Activated T-cell treated with anti-CD3 and anti-CD28 coated beads, Interleukin-2, amount 50 U/mL, for 4 hours (primary cell): ENCODE results near the gene FBXL17. TPM values are rescaled to one million over a fixed set of nuclear protein-coding genes. Genes with fewer than 3 reads are reported as not detected.

Source experiments
- ATAC-seq, 2 donors: fragments of 200-7000 bp; cut with Tn5 transposase; one replicate each; pipeline ENCODE4 v1.10.0; 2021
- DNase-seq: peaks from one replicate; pipeline ENCODE4 v3.0.0-alpha.2; 2020
- H3K27me3 Mint-ChIP-seq: one replicate; pipeline ENCODE4 v1.8.0; 2021; ENCODE audit warnings: low read depth, mixed read lengths
- H3K36me3 Mint-ChIP-seq: one replicate; pipeline ENCODE4 v1.8.0; 2022; ENCODE audit warnings: mixed read lengths; ENCODE audit not compliant: insufficient read depth
- H3K4me1 Mint-ChIP-seq: one replicate; pipeline ENCODE4 v1.8.0; 2021; ENCODE audit warnings: low read depth, mixed read lengths
- H3K4me3 Mint-ChIP-seq: one replicate; pipeline ENCODE4 v1.8.0; 2021; ENCODE audit warnings: mild to moderate bottlenecking, moderate library complexity, mixed read lengths
- H3K9me3 Mint-ChIP-seq: one replicate; pipeline ENCODE4 v1.8.0; 2021; ENCODE audit warnings: mixed read lengths
- total RNA-seq, 3 donors: library from RNA; stranded (reverse); gene quantifications; one replicate each; pipeline ENCODE4 v1.2.1, GENCODE V29; 2021

FBXL17 gene
- total RNA-seq, 3 donors from 2014 or later: 5.9 to 6.6 (median 6.5) TPM

DNA sequence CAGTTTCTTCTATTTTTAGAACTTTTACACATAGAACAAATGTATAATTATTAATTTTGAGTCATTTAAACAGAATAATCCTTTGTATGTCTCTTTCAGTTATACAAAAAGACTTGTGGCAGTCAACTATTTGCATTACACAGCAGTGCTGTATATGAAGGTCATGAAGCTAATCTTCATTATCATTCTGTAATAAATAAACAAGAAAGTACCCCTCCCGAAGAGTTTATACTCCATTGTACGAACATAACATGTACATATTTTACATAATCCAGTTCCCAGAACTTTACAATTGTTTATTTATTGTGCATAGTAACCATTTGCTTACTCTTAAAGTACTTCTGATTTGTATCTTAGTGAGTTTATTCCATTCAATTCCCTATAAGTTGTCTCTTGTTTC, 267.9 kb downstream of the FBXL17 start:
- Mint-ChIP-seq H3K36me3 (peaks cover 7% of the 10 kb centered on the region), H3K4me1 (no peaks in the 10 kb centered on the region), H3K4me3 (no peak overlapping the region), H3K9me3 (peaks cover 5% of the 10 kb centered on the region), H3K27me3 (no peaks in the 10 kb centered on the region)
- ATAC-seq (no peak), DNase-seq (no peak)

DNA sequence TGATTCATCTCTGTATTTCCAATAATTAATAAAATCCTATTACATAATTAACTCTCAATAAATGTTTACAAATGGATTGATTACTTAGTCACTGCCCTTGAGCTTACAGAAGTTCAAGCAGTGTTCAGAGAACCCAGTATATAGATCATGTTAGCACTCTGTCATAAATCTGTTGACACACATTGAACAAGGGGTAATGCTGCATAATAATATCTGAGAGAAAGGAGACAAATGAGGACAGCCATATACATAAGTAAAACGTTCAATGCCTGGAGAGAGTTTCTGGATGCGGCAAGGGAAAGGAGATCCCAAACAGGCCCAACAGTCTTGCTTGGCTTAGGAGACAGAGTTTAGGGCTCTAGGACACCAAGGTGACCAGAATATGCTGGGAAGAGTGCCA, 270.2 kb downstream of the FBXL17 start:
- ATAC-seq (no peak), DNase-seq (no peak)
- Mint-ChIP-seq H3K36me3 (peaks cover 6% of the 10 kb centered on the region), H3K4me3 (no peak overlapping the region), H3K9me3 (peaks cover 5% of the 10 kb centered on the region), H3K27me3 (no peaks in the 10 kb centered on the region), H3K4me1 (no peaks in the 10 kb centered on the region)

GRCh38 chr5:108109059-108109458, 272.8 kb downstream of the FBXL17 start:
- ATAC-seq: no peak

GRCh38 chr5:108104448-108104847, 277.4 kb downstream of the FBXL17 start:
- H3K4me3 Mint-ChIP-seq: no peak overlapping the region

More at GRCh38 chr5:108109059-108109458, 272.8 kb downstream of the FBXL17 start:
- peaks cover 5% of the 10 kb centered on the region for H3K9me3 Mint-ChIP-seq
- peaks cover 10% of the 10 kb centered on the region for H3K36me3 Mint-ChIP-seq
- no peaks in the 10 kb centered on the region for H3K27me3 Mint-ChIP-seq
- DNase-seq: no peak
- H3K4me1 Mint-ChIP-seq: no peaks in the 10 kb centered on the region
- H3K4me3 Mint-ChIP-seq: no peak overlapping the region

GRCh38 chr5:108102463-108102862, 279.4 kb downstream of the FBXL17 start:
- no peaks in the 10 kb centered on the region for H3K27me3 Mint-ChIP-seq
- H3K36me3 Mint-ChIP-seq: peaks cover 5% of the 10 kb centered on the region
- DNase-seq (no peak), ATAC-seq (no peak)
- H3K4me3 Mint-ChIP-seq: no peak overlapping the region
- no peaks in the 10 kb centered on the region for H3K9me3 Mint-ChIP-seq
- H3K4me1 Mint-ChIP-seq: no peaks in the 10 kb centered on the region

More at GRCh38 chr5:108104448-108104847, 277.4 kb downstream of the FBXL17 start:
- H3K9me3 Mint-ChIP-seq: no peaks in the 10 kb centered on the region
- DNase-seq (no peak), ATAC-seq (no peak)
- H3K27me3 Mint-ChIP-seq: no peaks in the 10 kb centered on the region
- H3K4me1 Mint-ChIP-seq: no peaks in the 10 kb centered on the region
- peaks cover 10% of the 10 kb centered on the region for H3K36me3 Mint-ChIP-seq

DNA sequence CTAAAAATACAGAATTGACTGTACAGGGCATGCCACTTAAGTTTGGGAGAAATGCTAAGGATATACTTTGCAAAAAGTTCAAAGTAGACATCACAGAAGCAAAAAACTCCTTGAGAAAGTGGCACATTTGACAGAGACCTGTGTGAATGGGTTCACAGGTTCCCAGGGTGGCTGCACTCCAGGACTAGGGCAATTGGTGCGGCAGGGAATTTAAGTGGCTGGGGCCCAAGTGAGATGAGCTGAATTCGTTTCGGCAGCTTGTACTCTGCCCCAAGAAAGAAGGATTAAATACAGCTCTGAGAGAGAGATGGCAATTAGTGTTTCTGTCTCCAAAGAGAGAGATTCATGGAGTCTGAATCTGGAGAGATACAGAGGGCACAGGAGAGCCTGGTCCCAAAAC, 280.1 kb downstream of the FBXL17 start:
- H3K27me3 Mint-ChIP-seq: no peaks in the 10 kb centered on the region
- no peaks in the 10 kb centered on the region for H3K4me1 Mint-ChIP-seq
- DNase-seq (no peak), ATAC-seq (no peak)
- no peak overlapping the region for H3K4me3 Mint-ChIP-seq
- no peaks in the 10 kb centered on the region for H3K9me3 Mint-ChIP-seq
- peaks cover 5% of the 10 kb centered on the region for H3K36me3 Mint-ChIP-seq

- Mint-ChIP-seq H3K4me3 (no peak overlapping the region), H3K4me1 (no peaks in the 10 kb centered on the region), H3K27me3 (no peaks in the 10 kb centered on the region), H3K36me3 (peaks cover 5% of the 10 kb centered on the region), H3K9me3 (no peaks in the 10 kb centered on the region)
- DNase-seq (no peak), ATAC-seq (no peak)
These were observed 280.8 kb downstream of the FBXL17 start for GRCh38 chr5:108101130-108101529.

GRCh38 chr5:108094800-108095199, 287.1 kb downstream of the FBXL17 start:
- no peaks in the 10 kb centered on the region for H3K36me3 Mint-ChIP-seq
- no peak overlapping the region for H3K4me3 Mint-ChIP-seq
- DNase-seq (no peak), ATAC-seq (no peak)
- no peaks in the 10 kb centered on the region for H3K27me3 Mint-ChIP-seq
- H3K9me3 Mint-ChIP-seq: no peaks in the 10 kb centered on the region
- H3K4me1 Mint-ChIP-seq: no peaks in the 10 kb centered on the region

DNA sequence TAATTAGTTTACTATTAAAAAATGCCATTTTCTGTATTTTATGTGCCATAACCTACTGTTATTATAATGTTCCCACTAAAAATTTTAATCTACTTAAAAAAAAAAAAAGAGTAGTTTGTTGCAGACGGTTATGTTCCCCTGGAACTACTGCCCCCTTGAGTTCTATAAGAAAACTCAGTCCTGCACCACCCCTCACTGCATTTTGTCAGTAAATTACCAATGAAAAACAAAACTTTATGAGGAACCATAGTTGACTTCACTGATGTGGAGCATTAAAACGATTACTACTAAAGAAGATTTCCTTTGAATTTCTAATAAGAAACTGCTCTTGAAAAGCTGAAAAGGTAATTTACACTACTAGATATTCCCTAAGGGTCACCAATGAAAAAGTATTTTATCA, 288.7 kb downstream of the FBXL17 start:
- no peak for DNase-seq
- Mint-ChIP-seq H3K27me3 (no peaks in the 10 kb centered on the region), H3K4me3 (no peak overlapping the region), H3K4me1 (no peaks in the 10 kb centered on the region), H3K9me3 (no peaks in the 10 kb centered on the region), H3K36me3 (peaks cover 9% of the 10 kb centered on the region)
- no peak for ATAC-seq

GRCh38 chr5:108090946-108091345, 291.0 kb downstream of the FBXL17 start:
- no peak overlapping the region for H3K4me3 Mint-ChIP-seq
- DNase-seq: no peak
- H3K27me3 Mint-ChIP-seq: no peaks in the 10 kb centered on the region
- peaks cover 17% of the 10 kb centered on the region for H3K36me3 Mint-ChIP-seq
- ATAC-seq: no peak
- H3K9me3 Mint-ChIP-seq: no peaks in the 10 kb centered on the region
- H3K4me1 Mint-ChIP-seq: no peaks in the 10 kb centered on the region

DNA sequence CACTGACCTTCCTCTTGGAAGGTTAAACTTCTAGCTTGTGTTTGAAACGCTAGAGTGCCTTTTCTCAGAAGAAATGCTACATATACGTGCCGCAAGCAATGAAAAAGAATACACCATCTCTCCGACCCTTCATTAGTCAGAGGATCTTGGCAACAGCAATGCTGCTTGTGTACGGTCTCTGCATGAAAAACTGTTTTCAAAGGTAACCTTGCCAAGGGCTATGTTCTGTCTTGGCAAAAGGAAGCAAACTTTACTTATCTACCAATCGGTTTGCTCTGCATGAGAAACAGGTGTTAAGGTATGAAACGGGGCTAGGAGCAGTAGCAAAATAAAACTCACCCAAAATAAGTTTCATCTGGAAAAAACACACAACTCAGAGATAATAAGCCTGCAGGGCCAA, 297.8 kb downstream of the FBXL17 start:
- no peak for DNase-seq
- no peaks in the 10 kb centered on the region for H3K9me3 Mint-ChIP-seq
- H3K4me1 Mint-ChIP-seq: no peaks in the 10 kb centered on the region
- peaks cover 22% of the 10 kb centered on the region for H3K36me3 Mint-ChIP-seq
- H3K4me3 Mint-ChIP-seq: no peak overlapping the region
- ATAC-seq: no peak
- H3K27me3 Mint-ChIP-seq: no peaks in the 10 kb centered on the region

- Mint-ChIP-seq H3K9me3 (no peaks in the 10 kb centered on the region), H3K4me3 (no peak overlapping the region), H3K36me3 (peaks cover 18% of the 10 kb centered on the region), H3K4me1 (no peaks in the 10 kb centered on the region), H3K27me3 (no peaks in the 10 kb centered on the region)
- no peak for ATAC-seq
- no peak for DNase-seq
These were observed 298.7 kb downstream of the FBXL17 start for GRCh38 chr5:108083232-108083631.

- Mint-ChIP-seq H3K9me3 (no peaks in the 10 kb centered on the region), H3K4me1 (no peaks in the 10 kb centered on the region), H3K27me3 (no peaks in the 10 kb centered on the region), H3K36me3 (peaks cover 10% of the 10 kb centered on the region), H3K4me3 (no peak overlapping the region)
- no peak for DNase-seq
- no peak for ATAC-seq
These were observed 300.2 kb downstream of the FBXL17 start for GRCh38 chr5:108081707-108082106.

DNA sequence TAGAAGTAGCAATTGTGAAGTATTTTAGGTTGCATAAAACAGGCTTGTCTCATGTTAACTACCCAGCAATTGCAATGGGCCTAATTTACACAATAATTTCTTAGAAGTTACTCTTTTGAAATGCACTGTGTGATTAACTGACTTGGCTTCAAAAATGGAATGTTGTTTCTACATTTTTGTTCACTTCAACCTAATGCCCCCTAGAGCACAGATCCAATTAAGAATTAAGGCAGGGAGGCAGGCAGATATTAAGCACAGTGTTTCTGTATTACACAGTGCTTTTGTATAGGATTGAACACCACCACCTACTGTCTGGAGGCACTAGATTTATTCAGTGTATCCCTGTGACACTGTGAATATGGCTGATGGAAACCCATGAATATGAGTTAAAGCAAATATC, 302.1 kb downstream of the FBXL17 start:
- Mint-ChIP-seq H3K4me3 (no peak overlapping the region), H3K4me1 (no peaks in the 10 kb centered on the region), H3K27me3 (no peaks in the 10 kb centered on the region), H3K36me3 (peaks cover 24% of the 10 kb centered on the region), H3K9me3 (no peaks in the 10 kb centered on the region)
- DNase-seq (no peak), ATAC-seq (no peak)

DNA sequence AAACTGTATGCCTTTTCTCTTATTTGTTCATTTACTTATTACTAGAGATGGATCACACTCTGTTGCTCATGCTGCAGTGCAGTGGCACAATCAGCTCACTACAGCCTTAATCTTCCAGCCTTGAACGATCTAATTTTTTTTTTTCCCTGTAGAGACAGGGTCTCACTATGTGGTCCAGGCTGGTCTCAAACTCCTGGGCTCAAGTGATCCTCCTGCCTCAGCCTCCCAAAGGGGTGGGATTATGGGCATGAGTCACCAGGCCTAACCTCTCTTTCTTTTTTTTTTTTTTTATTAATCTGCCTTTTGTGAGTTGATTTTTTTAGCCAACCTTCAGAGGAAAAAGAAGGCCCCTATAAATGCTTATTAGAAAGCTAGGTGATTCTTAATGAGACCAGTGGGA, 303.0 kb downstream of the FBXL17 start:
- H3K9me3 Mint-ChIP-seq: peaks cover 7% of the 10 kb centered on the region
- H3K4me1 Mint-ChIP-seq: no peaks in the 10 kb centered on the region
- no peak for ATAC-seq
- H3K4me3 Mint-ChIP-seq: no peak overlapping the region
- H3K27me3 Mint-ChIP-seq: no peaks in the 10 kb centered on the region
- DNase-seq: no peak
- H3K36me3 Mint-ChIP-seq: peaks cover 26% of the 10 kb centered on the region

DNA sequence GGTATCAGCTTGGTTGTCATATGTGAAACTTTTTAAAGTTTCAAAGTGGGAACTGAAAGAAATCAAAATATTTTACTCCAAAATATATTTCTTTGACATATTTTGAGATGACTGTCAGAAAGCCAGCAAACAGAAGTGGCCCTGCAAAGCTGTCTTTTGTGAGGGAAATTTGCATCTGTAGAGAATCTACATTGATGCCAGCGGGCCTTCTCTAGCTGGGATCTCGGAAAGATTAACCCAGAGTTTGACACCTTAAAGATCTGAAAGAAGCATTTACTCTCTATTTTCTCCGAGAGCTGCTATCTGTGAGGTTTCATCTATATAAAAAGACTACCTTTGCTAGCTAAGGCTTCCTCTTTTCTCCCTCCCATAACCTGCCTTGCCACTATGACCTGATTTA, 303.6 kb downstream of the FBXL17 start:
- no peaks in the 10 kb centered on the region for H3K4me1 Mint-ChIP-seq
- H3K36me3 Mint-ChIP-seq: peaks cover 29% of the 10 kb centered on the region
- H3K9me3 Mint-ChIP-seq: peaks cover 11% of the 10 kb centered on the region
- ATAC-seq (no peak), DNase-seq (no peak)
- H3K27me3 Mint-ChIP-seq: no peaks in the 10 kb centered on the region
- H3K4me3 Mint-ChIP-seq: no peak overlapping the region
